VCaP (cell line): Measurements from ENCODE around the gene CDH13.

Source experiments
- H3K27ac ChIP-seq: fragments of 450-650 bp; 2 replicates; pipeline ENCODE4 v1.5.1; 2017
- CTCF ChIP-seq: fragments of 450-650 bp; conservative IDR thresholded peaks from 2 replicates; pipeline ENCODE4 v1.5.1; 2017; ENCODE audit warnings: mild to moderate bottlenecking, moderate library complexity

CDH13 gene

DNA sequence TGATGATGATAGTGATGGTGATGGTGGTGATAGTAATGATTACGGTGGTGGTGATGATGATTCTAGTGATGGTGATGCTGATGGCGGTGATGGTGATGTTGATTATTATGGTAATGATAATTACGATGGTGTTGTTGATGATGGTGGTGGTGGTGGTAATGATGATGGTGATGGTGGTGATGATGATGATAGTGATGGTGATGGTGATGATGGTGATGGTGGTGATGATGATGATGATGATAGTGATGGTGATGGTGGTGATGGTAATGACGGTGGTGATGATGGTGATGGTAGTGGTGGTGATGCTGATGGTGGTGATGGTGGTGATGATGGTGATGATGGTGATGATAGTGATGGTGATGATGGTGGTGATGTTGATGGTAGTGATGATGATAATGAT is 370.0 kb downstream of the CDH13 start:
- no peak overlapping the region for H3K27ac ChIP-seq
- no peak for TF ChIP-seq CTCF

DNA sequence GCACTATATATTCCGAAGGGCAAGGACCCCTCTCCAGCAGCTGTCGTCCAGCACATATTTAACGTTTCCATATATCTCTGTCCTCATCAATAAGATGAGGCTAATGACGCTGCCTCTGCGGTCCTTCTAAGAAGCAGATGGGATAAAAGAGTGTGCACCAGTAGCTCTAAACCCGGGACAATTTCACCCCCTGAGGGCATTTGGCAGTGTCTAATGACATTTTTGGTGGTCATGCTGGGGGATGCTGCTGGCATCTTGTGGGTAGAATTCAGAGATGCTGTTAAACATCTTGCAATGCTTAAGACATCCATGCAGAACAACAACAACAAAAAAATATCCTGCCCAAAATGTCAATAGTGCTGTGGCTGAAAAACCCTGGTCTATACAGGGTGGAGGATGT is 372.9 kb downstream of the CDH13 start:
- TF ChIP-seq CTCF: no peak
- H3K27ac ChIP-seq: no peak overlapping the region

- TF ChIP-seq CTCF: no peak
- no peak overlapping the region for H3K27ac ChIP-seq
These were observed 375.9 kb downstream of the CDH13 start for GRCh38 chr16:83002351-83003334.

DNA sequence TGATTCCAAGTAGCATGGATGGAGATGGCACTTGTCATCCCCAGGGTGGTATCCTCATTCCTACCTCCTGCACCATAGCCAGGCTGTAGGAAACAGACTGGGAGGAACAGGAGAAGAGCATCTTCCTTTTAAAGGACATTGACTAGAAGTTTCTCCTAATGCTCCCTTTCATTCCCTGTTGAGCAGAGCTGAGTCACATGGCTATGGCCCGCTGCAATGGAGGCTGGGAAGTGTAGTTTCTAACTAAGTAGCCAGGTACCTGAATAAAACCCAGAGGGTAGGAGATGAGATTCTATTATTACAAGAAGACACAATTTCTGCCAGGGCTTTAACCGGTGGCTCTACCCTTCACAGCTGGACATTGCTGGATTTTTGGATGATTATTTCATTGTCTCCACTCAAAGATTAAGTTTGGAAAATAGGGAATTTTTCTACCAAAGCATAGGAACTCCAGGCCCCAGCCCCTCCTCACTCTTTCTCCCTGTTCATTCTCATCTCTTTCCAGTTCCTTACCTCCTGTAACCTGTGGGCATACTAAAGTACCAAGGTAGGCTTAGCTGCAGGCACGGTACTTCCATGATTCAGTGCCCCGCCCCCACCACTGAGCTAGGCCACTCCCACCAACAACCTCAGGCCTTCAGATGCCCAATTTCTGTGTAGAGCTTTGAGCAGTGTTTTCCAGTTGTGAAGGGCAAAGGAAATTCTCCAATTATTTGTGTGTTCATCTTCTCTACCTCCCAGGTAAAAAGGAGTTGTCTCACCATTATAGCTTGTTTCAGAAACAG is 378.3 kb downstream of the CDH13 start:
- H3K27ac ChIP-seq: no peak overlapping the region
- no peak for TF ChIP-seq CTCF

GRCh38 chr16:83005653-83006160 is 378.9 kb downstream of the CDH13 start:
- no peak overlapping the region for H3K27ac ChIP-seq
- no peak for TF ChIP-seq CTCF

- TF ChIP-seq CTCF: no peak
- H3K27ac ChIP-seq: no peak overlapping the region
These were observed 384.3 kb downstream of the CDH13 start for GRCh38 chr16:83010776-83011720.
